HL-60 (cell line): ENCODE results near the gene BEST2.

Experiments used
- GABPA ChIP-seq: IDR thresholded peaks from 2 replicates; pipeline ENCODE4 v1.6.1; 2012; ENCODE audit warnings: low read depth
- POLR2AphosphoS5 ChIP-seq: IDR thresholded peaks from 2 replicates; pipeline ENCODE4 v1.6.1; 2012; ENCODE audit warnings: low read depth
- SPI1 ChIP-seq: IDR thresholded peaks from 2 replicates; pipeline ENCODE4 v1.6.1; 2012; ENCODE audit warnings: low read depth, mild to moderate bottlenecking, borderline replicate concordance
- TF ChIP-seq, protein P1 (sequence below): IDR thresholded peaks from one replicate; pipeline ENCODE4 v1.5.1; 2011; ENCODE audit warnings: low read length, control low read depth, inconsistent platforms; ENCODE audit not compliant: insufficient read depth
- TF ChIP-seq, protein P2 (sequence below): IDR thresholded peaks from 2 replicates; pipeline ENCODE4 v1.6.1; 2012; ENCODE audit warnings: low read depth; ENCODE audit not compliant: insufficient replicate concordance

DNA sequence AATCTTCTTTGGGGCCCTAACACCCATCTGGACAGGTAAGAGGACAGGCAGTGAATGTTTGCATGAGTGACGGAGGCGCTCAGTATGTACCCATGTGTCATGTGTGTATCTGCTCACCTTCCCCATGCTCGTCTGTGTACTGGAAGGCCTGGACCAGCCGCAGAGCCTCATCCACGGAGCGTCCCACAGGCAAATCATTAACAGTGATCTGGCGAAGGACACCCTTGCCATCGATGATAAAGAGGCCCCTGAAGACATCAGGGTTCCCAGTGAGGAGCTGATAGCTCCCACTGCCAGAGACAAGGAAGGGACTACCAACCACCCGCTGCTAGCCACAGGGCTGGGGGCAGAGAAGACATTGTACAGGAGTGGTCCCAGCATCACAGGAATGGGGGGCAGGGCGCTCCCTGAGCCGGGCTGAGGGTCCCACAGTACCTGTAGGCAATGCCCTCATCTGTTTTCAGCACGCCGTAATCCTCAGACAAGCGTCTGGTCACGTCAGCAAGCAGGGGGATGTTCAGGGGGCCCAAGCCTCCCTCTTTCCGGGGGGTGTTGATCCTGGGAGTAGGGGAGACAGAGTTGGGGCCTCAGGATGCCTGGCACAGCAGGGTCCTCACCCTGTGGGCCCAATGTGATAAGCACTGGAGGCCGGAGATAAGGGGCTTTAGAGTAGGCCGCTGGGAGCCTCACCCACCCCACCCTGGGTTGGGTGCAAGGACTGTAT lies 48.3 kb downstream of the BEST2 start:
- TF ChIP-seq, protein P1, sequence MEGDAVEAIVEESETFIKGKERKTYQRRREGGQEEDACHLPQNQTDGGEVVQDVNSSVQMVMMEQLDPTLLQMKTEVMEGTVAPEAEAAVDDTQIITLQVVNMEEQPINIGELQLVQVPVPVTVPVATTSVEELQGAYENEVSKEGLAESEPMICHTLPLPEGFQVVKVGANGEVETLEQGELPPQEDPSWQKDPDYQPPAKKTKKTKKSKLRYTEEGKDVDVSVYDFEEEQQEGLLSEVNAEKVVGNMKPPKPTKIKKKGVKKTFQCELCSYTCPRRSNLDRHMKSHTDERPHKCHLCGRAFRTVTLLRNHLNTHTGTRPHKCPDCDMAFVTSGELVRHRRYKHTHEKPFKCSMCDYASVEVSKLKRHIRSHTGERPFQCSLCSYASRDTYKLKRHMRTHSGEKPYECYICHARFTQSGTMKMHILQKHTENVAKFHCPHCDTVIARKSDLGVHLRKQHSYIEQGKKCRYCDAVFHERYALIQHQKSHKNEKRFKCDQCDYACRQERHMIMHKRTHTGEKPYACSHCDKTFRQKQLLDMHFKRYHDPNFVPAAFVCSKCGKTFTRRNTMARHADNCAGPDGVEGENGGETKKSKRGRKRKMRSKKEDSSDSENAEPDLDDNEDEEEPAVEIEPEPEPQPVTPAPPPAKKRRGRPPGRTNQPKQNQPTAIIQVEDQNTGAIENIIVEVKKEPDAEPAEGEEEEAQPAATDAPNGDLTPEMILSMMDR: no peak
- TF ChIP-seq POLR2AphosphoS5 (no peak), SPI1 (no peak), GABPA (no peak)
- TF ChIP-seq, protein P2, sequence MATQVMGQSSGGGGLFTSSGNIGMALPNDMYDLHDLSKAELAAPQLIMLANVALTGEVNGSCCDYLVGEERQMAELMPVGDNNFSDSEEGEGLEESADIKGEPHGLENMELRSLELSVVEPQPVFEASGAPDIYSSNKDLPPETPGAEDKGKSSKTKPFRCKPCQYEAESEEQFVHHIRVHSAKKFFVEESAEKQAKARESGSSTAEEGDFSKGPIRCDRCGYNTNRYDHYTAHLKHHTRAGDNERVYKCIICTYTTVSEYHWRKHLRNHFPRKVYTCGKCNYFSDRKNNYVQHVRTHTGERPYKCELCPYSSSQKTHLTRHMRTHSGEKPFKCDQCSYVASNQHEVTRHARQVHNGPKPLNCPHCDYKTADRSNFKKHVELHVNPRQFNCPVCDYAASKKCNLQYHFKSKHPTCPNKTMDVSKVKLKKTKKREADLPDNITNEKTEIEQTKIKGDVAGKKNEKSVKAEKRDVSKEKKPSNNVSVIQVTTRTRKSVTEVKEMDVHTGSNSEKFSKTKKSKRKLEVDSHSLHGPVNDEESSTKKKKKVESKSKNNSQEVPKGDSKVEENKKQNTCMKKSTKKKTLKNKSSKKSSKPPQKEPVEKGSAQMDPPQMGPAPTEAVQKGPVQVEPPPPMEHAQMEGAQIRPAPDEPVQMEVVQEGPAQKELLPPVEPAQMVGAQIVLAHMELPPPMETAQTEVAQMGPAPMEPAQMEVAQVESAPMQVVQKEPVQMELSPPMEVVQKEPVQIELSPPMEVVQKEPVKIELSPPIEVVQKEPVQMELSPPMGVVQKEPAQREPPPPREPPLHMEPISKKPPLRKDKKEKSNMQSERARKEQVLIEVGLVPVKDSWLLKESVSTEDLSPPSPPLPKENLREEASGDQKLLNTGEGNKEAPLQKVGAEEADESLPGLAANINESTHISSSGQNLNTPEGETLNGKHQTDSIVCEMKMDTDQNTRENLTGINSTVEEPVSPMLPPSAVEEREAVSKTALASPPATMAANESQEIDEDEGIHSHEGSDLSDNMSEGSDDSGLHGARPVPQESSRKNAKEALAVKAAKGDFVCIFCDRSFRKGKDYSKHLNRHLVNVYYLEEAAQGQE: no peak
